Fibroblast of pulmonary artery (primary cell): Measurements from ENCODE around the gene EFCC1.

ENCODE experiments used
- DNase-seq: peaks from one replicate; pipeline ENCODE4 v3.0.0-alpha.2; 2010; ENCODE audit warnings: low read depth
- H3K4me3 ChIP-seq: replicated peaks from 2 replicates; pipeline ENCODE4 v1.5.1; 2011; ENCODE audit warnings: low read depth, mild to moderate bottlenecking, control low read depth, low read length, moderate library complexity
- TF ChIP-seq, protein P1 (sequence below): IDR thresholded peaks from 2 replicates; pipeline ENCODE4 v1.5.1; 2011; ENCODE audit warnings: mild to moderate bottlenecking, control low read depth, low read length, inconsistent platforms; ENCODE audit errors: missing control alignments

Gene EFCC1

DNA sequence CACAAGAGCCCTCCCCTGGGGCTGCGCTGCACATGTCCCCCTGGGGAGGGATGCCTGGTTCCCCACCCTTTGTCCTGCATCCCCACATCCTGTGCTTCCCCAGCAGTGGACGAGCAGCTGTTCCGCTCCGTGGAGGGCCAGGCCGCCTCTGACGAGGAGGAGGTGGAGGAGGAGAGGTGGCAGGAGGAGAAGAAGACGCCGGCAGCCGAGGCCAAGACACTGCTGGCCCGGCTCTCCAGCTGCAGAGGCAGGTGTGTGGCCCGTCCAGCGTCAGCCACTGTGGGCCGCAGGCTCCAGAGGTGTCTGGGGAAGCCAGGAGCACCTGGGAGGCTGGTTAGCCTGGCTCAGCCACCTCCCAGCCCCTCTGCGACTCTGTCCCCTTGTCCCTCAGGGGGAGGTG lies 31.6 kb downstream of the EFCC1 start:
- H3K4me3 ChIP-seq = no peak overlapping the region
- no peak for DNase-seq
- TF ChIP-seq, protein P1, sequence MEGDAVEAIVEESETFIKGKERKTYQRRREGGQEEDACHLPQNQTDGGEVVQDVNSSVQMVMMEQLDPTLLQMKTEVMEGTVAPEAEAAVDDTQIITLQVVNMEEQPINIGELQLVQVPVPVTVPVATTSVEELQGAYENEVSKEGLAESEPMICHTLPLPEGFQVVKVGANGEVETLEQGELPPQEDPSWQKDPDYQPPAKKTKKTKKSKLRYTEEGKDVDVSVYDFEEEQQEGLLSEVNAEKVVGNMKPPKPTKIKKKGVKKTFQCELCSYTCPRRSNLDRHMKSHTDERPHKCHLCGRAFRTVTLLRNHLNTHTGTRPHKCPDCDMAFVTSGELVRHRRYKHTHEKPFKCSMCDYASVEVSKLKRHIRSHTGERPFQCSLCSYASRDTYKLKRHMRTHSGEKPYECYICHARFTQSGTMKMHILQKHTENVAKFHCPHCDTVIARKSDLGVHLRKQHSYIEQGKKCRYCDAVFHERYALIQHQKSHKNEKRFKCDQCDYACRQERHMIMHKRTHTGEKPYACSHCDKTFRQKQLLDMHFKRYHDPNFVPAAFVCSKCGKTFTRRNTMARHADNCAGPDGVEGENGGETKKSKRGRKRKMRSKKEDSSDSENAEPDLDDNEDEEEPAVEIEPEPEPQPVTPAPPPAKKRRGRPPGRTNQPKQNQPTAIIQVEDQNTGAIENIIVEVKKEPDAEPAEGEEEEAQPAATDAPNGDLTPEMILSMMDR = no peak

DNA sequence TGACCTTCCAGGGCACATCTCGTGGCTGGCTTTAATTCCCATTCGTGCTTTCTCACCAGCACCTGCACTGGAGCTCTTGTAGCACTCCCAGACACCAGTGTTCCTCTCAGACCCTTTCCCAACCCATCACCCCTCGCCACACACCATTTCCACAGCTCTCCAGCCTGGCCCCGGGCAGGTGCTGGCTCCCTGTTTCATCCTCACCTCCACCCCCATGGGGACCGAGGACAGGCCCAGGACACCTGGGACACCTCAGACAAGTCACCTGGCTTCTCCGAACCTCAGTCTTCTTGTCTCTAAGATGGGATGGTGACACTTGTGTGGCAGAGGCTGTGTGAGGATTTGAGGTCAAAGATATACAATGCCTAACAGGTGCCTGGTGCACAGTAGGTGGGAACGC lies 32.0 kb downstream of the EFCC1 start:
- no peak for DNase-seq
- no peak overlapping the region for H3K4me3 ChIP-seq
- TF ChIP-seq, protein P1 = no peak

DNA sequence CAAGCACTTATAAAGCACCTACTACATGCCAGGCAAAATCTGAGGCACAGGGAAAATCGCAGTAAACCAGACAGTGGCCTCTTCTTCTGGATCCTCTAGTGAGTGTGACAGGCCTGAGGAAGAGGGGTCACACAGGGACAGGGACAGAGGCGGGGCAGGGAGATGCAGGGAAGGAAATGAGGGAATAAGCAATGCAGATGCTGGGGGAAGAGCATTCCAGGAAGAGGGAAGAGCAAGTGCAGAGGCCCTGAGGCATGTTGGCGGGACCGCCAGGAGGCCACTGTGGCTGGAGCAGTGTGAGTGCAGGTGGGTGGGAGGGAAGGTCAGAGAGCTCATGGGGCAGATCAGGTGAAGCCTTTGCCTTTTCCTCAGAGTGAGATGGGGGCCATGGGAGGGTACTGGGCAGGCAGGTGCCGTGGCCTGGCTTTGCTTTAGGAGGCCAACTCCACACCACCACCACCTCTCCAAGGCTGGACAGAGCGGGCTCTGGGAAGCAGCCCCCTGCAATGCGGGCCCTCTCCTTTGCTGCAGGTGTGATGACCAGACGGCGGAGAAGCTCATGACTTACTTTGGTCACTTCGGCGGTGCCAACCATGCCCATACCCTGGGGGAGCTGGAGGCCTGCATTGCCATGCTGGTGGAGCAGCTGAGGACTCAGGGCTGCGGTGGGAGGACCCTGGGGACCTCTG lies 32.7 kb downstream of the EFCC1 start:
- TF ChIP-seq, protein P1 = no peak
- no peak for DNase-seq
- no peak overlapping the region for H3K4me3 ChIP-seq

DNA sequence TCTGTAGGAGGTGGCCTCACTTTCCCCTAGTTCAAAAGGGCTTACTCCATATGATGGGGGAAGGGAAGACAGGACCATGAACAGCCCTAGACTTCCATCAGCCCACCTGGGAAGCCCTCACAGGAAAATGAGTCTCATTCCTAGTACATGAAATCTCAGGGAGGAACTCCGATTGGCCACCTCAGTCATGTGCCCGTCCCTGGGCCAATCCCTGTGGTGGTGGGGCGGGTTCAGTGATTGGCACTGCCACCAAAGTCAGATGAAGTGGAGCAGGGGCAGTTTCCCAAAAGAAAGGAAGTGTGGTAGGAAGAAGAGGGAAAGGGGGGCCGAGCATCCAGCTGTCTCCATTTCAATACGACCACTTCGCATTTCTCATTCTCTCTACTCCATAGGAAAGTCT lies 33.5 kb downstream of the EFCC1 start:
- DNase-seq = no peak
- H3K4me3 ChIP-seq = no peak overlapping the region
- TF ChIP-seq, protein P1 = no peak

DNA sequence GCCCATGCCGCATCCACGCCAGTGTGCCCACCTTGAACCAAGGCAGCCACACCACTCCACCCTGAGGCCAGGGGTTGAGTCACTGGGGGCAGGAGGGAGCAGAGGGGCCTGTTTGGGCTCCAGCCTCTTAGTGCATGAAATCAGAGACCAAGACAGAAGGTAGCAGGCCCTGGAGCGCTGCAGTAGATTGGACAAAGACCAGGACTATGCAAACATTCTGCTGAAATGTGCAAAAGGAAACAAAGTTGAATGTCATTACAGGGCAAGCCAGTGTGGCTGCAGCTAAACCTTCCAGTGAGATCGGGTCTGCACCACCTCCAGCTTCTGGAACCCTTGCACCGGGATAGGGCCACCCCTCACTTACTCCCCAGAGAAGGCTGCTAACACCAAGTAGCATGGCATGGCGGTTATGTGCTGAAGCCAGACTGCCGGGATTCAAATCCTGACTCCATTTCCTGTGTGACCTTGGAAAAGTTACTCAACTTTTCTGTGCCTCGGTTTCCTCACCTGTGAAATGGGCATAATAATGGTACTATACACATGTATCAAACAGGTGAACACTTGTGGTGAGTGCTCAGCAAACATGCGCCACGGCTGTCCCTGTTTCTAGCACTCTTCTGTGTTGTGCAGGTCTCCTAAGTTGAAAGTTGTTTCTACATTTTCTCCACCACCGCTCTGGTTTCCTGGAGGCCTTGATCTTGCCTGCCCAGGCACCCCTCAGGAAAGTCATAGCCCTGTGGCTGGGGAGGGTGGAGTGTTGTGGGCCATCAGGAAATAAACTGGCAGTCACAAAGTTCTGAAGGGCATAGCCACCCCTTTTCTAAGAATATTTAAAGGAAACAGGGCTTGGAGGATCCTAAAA lies 34.5 kb downstream of the EFCC1 start:
- TF ChIP-seq, protein P1 = no peak

DNA sequence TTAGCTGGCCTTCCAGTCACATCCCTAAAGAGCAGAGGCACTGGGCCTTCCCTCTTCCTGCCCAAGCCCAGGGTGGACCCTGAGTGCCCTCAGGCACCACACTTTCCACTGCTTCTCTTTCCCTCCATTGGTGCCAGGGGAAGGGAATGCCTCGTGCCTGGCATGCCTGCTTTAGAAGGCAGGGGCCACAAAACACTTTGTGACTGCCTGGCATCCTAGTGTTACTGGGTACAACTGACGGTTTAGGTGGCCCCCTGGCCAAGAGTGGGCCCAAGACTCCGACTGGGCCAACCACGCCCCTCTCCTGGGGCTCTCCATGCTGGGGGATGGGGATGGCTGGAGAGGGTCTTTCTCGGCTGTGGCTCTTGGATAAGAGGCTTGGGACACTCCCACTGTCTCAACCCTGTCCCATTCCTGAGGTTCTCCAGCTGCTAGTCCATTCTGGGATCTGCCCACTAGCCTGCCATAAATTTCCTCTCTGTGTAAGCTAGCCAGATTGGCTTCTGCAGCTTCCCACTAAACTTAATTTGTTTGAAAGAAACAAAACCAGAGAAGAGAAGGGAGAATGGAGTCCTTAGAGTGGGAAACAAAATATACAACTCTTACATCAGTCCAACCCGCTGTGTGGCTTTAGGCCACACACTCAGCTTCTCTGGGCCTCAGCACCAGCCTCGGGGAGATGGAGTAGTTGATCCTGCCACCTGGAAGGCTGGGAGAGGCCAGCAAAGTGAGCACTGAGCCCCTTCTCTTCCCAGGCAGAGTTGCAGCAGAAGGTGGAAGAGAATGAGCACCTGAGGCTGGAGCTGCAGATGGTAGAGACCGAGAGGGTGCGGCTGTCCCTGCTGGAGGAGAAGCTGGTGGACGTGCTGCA lies 35.4 kb downstream of the EFCC1 start:
- TF ChIP-seq, protein P1 = no peak

More for the DNA sequence above, 34.5 kb downstream of the EFCC1 start:
- no peak for DNase-seq
- no peak overlapping the region for H3K4me3 ChIP-seq

More for the DNA sequence above, 35.4 kb downstream of the EFCC1 start:
- DNase-seq = no peak
- no peak overlapping the region for H3K4me3 ChIP-seq
